DMS53 treated with DMSO at 0.1 percent for 48 hours (cell line): ENCODE results near the gene WFIKKN2.
A peak's percentile ranks its signal among the peaks of the same experiment; 100 is the strongest.

Source experiments
- DNase-seq: peaks from one replicate; lab custom pipeline; 2025; ENCODE audit not compliant: unreplicated experiment; lab: John Stamatoyannopoulos, UW

WFIKKN2 gene

GRCh38 chr17:50833510-50834428 is 1.6 kb upstream of the WFIKKN2 start:
- DNase-seq, result no peak

GRCh38 chr17:50834429-50835300 is 721 bp upstream of the WFIKKN2 start:
- peak; percentile 21 for DNase-seq

DNA sequence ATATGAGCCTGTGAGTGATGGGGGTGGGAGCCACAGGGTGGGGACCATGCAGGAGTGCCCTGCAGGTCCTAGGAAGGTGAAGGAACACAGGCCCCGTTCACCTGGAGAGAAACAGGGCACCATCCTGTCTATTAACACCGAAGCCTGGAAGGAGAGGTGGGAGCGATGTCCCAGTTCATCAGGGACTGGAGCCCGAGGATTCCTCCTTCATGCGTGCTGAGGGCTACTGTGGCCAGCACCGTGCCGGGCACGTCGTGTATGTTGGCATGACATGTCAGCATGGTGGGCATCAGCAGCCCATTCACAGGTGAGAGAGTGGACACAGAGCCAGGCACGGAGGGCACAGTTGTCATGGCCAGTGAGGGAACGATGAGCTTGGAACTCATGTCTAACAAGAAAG is 1.4 kb downstream of the WFIKKN2 start:
- no peak for DNase-seq

DNA sequence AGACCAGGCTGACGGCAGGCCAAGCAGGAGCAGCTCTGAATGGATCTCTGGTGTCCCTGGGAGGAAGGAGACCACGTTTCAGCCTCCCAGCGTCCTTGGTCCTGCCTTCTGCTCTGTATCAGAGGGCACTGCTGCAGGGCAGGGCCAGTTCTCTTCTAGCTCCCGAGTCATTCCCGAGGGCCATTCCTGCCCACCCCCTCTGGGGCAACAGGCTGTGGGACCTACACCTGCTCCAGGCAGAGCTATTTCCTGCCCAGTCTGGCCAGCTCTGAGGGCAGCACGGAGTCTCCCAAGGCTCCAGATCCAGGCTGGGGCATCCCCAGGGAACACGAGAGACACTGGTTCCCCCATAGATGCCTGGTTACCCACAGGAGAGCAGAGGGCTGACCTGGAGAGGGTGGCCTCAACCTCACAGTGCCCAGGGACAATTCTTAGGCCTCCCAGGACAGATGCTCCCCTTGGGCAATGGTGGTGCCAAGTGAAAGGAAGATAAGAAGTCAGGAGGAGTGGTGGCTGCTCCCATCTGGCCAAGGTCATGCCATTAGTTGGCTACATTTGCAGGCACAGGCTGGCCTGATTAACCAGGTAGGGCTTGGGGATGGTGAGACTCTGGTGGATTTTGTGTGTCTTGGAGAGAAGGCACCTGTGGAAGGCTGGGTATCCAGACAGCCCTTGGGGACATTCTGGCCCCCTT is 2.0 kb downstream of the WFIKKN2 start:
- DNase-seq, result no peak

- no peak for DNase-seq
These were observed 2.9 kb downstream of the WFIKKN2 start for GRCh38 chr17:50837980-50838954.

DNA sequence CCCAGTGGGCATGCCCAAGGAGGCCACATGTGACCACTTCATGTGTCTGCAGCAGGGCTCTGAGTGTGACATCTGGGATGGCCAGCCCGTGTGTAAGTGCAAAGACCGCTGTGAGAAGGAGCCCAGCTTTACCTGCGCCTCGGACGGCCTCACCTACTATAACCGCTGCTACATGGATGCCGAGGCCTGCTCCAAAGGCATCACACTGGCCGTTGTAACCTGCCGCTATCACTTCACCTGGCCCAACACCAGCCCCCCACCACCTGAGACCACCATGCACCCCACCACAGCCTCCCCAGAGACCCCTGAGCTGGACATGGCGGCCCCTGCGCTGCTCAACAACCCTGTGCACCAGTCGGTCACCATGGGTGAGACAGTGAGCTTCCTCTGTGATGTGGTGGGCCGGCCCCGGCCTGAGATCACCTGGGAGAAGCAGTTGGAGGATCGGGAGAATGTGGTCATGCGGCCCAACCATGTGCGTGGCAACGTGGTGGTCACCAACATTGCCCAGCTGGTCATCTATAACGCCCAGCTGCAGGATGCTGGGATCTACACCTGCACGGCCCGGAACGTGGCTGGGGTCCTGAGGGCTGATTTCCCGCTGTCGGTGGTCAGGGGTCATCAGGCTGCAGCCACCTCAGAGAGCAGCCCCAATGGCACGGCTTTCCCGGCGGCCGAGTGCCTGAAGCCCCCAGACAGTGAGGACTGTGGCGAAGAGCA is 4.4 kb downstream of the WFIKKN2 start:
- DNase-seq, result no peak

DNA sequence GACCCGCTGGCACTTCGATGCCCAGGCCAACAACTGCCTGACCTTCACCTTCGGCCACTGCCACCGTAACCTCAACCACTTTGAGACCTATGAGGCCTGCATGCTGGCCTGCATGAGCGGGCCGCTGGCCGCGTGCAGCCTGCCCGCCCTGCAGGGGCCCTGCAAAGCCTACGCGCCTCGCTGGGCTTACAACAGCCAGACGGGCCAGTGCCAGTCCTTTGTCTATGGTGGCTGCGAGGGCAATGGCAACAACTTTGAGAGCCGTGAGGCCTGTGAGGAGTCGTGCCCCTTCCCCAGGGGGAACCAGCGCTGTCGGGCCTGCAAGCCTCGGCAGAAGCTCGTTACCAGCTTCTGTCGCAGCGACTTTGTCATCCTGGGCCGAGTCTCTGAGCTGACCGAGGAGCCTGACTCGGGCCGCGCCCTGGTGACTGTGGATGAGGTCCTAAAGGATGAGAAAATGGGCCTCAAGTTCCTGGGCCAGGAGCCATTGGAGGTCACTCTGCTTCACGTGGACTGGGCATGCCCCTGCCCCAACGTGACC is 5.0 kb downstream of the WFIKKN2 start:
- no peak for DNase-seq

GRCh38 chr17:50841277-50841948 is 6.0 kb downstream of the WFIKKN2 start:
- DNase-seq, result no peak

DNA sequence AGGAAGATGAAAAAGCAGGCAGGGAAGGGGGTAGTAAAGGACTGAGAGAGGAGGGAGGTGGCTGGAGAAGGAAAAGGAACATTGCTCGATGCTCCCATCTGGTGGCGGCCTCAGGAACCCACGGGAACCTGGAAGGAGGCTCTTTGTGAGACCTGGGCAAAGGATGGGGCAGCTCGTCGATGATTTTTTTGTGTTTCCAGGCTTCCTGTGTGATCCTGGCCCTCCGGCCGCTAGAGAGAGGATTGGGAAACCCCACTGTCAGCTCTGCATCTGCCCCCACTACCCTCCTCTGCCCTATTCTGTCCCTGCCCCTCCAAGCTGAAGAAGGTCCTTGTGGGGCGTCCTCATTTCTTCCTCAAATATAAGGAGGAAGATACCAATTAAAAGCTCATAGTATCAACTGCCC is 6.6 kb downstream of the WFIKKN2 start:
- peak; percentile 66 for DNase-seq

DNA sequence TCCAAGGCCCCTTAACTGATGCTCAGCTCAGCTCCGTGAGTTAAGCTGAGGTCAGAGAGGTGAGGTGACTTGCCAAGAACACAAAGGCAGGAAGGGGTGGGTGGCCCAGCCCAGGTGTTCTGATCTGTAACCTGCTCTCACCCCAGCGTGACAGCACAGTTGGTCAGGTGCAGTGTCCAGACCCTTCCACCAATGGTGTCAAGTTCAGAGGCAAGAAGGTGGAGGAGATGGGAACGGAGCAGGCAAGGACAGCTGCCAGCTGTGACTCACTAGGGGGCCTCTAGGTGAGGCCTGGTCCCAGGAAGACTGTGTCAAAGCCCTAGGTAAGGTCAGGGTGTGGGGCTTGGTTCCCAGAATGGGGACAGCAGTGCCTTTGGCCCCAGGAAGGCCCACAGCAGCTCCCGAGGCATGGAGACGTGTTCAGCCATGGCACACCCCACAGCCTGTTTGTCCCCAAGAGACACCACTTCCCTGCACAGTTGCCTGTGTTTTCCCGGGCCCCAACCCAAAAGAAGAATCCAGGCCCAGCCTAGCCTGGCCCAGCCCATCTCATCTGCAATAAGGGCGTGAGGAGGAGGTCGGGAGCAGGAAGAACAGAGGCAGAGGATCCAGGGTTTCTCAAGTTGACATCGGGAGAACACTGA is 7.2 kb downstream of the WFIKKN2 start:
- no peak for DNase-seq

DNA sequence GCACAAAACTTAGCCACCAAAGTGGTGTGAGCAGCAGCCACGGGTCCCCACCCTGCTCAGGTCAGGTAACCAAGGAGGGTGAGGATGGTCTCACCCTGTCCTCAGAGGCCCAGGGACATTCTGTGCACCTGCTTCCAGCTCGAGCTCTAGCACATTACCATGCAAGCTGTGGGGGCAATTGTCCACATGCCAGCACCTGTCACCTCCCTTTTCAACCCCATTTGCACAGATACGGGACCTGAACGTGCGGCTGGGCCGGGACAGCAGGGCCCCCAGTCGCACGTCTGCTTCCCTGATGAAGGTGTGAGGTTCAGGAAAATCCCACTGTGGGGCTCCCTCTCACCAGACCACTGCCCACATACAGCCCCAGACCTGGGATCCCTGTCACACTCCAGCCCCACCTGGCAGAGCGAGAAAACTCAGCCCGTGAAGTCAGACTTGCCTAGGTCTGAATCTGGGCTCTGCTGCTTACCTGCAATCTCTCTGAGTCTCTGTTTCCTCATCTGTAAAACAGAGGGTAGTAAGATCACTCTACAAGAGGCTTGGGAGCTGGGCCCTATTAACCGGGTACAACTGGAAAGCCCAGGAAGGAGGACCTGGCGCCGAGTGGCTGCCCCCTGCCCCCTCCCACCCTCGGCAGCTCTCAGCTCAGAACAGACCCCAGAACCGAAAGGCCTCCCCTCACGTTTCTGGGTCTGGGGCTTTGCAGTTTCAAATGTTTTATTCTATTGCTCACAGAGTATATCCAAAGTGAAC is 7.9 kb downstream of the WFIKKN2 start:
- no peak for DNase-seq

DNA sequence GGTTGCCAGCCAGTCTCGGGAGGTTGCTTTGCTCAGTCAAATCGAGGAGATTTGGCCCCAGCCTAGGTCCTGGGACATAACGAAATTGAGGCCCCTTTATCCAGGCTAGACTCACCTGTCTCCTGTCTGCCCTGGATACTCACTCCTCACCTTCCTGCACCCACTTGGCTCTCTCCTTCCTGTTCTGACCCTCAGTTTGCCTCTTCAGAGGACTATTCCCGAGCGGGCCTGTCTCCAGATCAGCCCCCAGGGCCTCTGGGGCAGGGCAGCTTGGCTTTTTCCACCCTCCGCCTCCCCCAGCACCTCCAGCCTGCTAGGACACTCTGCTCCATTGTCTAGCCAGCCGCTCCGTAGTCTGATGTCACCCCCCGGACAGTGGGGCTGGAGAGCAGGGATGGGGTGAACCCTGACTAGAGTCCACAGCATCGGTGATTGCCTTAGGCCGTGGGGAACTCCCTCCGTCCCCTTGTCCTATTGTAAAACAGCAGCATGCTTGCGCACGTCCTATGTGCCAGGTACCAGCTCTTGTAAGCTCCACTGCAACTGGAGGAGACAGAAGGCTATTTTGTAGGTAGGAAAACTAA is 8.8 kb downstream of the WFIKKN2 start:
- DNase-seq, result no peak

DNA sequence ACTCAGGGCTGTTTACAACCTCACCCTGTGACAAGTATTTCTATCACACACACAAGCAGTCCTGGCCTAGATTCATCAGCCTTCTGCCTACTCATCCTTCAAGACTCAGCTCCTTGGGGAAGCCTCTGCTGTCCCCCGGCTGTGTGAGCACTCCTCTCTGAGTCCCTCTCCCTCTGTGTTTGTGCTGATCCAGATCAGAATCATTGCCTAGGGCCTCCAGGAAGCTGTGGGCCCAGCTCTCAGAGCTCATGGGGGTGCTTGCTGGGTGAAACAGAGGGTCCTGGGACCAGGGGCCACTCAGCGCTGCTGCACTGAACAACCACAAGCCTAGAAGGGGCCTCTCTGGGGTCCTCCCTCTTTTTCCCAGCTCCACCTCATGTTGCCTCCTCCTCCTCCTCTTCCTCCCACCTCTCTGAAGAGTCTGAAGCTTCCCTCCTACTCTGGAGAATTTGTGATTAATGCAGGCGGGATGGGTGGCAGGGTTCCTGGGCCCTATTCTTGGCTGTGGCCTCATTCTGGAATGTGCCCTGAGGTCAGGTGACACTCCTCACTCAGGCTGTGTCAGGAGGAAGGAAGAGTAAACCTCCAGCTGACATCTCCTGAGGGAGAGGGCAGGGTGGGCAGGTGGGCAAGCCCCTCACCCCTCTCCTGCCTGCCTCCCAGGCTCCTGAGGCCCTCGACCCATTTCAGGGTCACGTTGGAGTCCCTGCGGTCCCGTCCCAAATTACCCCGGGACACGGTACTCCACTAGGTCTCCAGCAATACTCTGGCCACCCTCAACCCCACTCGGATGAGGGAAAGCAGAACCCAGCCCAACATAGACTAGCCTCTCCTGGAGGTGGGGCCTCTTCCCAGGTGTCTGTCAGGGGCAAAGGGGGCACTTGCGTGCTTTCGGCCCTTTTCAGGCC is 10.1 kb downstream of the WFIKKN2 start:
- DNase-seq, result no peak

GRCh38 chr17:50847566-50847965 is 12.2 kb downstream of the WFIKKN2 start:
- DNase-seq, result no peak

- DNase-seq, result no peak
These were observed 12.7 kb downstream of the WFIKKN2 start for GRCh38 chr17:50848039-50848438.

- no peak for DNase-seq
These were observed 13.3 kb downstream of the WFIKKN2 start for GRCh38 chr17:50848711-50849110.
